Inflammatory macrophage (primary cell): Measurements from ENCODE around the gene RGS2.

Experiments used
- DNase-seq, 2 donors: peaks; one replicate each; pipeline ENCODE4 v3.0.0-alpha.2; 2020 to 2022

The RGS2 gene

DNA sequence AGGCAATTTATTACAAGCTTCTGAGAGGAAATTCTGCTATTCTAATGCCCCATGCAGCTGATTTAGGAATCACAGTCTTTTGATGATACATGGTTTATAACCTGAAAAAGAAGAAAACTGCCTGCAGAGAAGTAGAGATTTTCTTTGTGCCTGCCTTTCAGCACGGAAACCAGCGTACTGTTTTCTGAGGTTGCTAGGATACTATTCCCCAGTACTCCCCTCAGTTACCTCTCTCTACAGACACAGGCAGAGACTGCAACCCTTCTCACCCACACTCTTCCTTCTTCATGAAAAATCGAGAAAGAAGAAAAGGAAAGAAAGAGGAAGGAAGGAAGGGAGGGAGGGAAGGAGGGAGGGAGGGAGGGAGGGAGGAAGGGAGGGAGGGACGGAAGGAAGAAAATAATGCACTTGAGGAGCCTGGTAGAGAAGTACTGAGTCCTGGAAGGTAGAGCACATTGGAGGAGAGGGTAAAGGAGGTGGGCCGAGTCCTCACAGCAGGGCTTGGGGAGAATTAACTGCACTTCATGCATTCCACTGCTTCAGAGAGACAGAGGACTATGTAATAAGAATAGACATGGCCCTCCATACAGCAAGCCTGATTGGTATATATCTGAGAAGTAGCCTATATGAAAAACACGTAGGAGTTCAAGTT lies 21.9 kb downstream of the RGS2 start:
- DNase-seq = no peak

DNA sequence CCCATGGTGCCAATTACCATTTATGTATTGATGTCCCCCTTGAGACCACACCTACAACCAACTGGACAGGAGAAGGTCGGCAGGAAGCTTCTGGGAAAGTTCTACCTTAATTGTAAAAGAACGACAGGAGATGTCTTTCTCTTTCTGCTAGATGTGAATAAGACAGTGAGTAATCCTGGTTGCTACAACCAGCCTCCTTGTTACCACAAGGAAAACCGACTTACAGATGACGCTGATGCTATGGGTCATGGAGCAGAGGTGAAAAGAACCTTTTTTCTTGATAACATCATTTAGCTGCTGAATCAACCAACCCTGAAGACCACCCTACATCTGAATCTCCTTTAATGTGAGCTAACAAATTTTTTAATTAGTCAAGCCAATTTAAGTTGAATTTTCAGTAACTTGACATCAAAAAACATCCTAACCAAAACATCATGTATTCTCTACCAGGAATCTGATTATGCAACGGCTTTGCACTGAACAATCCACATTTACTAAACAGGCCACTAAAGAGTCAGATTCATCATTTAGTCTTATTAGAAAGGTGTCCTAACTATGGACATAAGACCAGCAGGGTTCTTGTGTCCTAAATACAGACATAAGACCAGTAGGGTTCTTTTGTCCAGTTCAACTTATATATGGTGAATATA lies 23.0 kb downstream of the RGS2 start:
- DNase-seq = no peak

DNA sequence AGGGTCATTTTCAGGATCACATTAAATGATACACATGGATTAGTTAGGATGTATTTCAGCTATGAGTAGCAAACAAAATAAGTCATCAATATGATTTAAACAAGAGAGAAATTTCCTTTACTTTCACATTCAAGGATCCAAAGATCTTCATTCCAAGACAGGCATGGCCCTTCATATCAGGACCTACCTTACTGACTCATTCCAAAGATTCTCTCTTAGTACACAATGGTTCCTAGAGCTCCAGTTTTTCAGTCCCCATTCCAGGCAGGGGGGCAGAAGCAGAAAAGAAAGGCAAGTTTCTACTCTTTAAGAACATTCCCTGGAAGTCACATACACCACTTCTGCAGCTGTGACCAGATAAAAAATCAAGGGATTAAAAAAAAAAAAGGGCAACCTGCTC lies 23.7 kb downstream of the RGS2 start:
- DNase-seq = no peak

DNA sequence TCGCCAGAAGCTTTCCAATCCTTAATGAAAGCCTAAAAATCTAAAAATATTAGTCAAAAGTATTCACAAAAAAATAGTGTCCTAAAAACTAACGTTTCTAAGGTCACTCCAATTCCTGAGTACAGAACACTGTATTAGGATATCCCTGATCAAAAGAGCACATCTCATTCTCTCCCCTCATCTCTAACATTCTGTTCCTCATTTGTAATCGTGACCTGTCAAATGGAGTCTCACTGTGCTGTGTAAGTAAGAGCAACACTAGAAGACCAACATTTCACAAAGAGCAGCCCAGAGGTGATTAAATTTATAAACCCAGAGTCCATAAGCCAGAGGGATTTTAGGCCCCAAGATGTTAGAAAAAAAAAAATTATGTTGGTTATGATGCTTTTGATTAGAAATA lies 26.3 kb downstream of the RGS2 start:
- DNase-seq = no peak

DNA sequence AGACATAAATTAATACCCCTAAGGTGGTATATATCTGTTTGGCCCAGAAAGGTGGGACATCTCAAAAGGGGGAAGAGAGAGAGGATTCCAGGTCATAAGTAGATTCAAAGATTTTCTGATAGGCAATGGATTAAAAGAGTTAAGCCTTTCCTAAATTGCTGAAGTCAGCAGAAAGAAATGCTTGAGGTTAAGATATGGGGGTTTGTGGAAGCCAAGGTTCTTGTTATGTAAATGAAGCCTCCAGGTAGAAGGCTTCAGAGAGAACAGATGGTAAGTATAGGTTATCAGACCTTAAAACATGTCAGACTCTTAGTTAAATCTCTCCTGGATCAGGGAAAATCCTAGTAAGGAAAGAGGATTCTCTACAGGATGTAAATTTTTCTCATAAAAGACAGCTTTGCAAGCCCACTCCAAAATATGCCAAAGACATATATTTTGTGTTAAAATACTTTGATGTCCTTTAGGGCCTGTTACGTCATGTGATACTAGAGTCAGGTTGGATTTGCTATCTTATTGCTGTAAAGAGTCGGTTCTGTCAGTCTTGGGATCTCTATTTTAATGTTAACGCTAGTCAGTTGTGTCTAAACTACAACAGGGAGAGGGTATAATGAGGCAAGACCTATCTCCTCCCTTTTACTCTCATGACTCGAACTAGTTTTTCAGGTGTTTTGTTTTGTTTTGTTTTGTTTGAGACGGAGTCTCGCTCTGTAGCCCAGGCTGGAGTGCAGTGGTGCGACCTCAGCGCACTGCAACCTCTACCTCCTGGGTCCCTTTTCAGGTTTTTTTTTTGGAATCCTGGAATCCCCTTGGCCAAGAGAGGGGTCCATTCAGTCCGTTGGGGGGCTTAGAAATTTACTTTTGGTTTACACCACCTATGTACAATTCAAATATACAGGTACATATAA lies 30.6 kb downstream of the RGS2 start:
- DNase-seq = no peak

DNA sequence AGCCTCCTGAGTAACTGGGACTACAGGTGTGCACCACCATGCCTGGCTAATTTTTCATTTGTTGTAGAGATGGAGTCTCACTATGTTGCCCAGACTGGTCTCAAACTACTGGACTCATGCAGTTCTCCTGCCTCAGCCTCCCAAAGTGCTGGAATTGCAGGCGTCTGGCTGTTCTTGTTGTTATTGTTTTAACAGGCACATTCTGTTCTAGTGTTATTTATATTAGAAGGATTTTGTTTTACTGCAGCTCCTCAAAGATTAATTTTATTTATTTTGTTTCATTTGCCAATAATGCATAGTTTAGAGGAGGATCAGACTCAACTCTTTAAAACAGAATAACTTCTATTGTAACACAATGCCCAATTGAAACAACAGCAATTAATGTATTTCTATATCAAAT lies 35.5 kb downstream of the RGS2 start:
- DNase-seq = no peak

DNA sequence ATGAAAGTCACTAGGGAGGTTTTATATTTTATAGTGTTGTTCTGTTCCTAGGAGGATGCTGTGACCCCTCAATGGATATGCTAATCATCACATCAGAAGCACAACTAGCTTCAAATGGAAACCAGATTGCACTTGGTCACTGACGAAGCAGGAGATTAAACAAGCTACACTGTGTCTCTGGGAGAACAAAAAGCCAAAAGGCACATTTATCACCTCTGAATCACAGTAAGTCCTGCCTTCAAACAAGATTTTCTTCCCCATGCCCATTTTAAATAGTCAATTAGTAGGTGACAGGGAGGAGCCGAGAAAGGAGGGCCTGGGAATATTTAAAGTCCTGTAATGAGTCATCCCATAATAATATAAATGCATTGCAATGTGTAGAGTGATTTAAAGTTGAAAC lies 38.1 kb downstream of the RGS2 start:
- no peak for DNase-seq

DNA sequence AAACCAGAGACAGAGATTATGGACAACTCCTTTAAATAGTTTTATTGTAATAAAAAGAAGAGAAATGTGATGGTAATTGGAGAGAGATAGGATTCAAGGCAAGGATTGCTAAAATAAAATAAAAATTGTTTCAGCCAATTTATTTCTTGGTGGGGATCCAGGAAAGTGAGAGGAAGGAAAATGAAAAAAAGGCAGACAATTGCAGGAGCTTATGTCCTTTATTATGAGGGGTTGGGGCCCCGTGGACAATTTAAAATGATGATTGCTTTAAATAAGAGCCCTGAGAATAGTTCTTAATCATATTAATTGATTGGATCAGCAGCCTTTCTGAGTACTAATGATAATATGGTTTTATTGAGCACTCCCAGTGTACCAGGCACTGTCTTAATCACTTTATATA lies 40.2 kb downstream of the RGS2 start:
- no peak for DNase-seq

DNA sequence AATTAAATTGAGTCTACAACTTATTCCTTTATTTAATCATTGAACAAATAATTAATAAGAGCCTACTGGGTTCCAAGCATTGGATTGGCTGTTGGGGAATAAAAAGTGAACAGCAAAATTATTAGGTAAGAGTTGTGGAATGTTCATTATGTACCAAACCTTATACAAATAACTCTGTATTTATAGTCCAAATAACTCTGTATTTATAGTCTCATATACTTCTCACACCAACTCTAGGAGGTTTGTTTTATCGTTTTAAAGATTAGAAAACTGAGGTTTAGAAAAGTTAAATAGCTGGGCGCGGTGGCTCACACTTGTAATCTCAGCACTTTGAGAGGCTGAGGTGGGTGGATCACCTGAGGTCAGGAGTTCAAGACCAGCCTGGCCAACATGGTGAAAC lies 40.6 kb downstream of the RGS2 start:
- DNase-seq = no peak

DNA sequence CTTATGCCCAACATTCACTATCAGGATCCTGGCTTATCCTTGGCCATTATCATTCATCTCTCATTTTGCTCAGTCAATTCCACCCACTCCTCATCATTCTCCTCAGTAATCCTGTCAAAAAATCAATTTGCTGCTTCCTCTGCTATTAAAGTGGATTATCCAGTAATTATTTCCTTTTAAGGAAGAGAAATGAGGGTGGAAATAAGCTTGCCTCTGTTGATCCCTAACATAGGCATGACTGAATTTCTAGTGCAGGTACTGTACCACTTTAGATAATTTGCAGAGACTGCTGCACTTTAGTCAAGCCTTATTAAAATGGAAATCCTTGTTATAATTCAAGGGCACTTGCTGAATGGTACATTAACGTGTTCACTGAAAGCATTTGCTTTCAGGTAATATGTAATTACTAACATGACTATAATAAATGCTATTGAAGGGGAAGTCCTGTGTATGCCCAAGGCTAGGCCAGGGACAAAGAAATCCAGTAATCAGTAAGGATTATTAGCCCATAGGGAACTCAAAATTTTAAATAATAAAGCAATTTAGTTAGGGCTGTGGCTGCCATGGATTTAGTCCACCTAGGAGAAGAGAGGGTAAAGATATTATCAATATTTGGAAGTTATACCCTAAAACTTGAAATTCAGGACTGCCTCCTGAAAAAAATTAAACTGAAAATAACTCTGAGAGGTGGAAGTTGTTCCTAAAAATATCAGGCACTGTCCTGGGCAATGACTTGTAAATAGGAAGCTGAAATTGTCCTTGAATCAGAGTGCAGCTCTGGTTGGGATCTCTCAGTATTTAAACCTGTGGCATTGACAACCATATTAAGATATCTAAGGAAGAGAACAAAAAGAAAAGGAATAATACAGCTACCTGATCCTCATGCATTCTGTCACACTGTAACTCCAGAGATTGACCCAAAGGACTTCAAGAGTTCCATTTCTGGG lies 43.4 kb downstream of the RGS2 start:
- no peak for DNase-seq

DNA sequence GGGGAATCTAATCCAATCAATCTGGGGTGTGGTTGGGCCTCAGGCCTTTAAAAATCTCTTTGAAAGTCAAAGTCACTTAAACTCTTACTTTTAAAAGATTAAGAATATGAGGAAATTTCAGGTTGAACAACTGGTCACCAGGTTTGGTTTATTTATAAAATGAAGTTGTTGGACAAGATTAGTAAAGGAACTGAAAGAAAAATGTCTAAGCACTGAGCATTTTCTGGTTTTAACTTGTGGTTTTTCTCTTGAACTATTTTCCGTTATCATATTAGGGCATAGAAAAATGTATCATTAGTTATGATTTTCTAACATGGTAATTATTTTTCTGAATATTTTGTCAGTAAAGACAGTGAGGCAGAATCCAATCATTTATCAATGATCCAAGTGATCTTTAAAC lies 49.6 kb downstream of the RGS2 start:
- no peak for DNase-seq

DNA sequence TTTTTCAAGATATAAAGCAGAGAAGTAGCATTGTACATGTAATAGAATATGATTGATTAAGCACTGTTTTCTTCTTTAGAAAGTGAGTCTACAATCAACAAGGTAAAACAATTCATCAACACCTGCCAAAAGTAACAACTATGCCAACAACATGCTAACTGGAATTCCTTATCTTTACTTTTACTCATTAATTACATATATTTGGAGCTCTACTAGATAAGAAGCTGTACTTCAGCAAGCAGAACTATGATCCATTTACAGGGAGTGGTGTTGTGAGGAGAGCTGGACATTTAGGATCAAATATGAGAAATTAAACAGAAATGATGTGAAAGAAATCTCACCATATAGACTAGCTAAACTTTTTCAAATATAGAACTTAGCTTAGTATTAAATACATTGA lies 51.0 kb downstream of the RGS2 start:
- DNase-seq = no peak

DNA sequence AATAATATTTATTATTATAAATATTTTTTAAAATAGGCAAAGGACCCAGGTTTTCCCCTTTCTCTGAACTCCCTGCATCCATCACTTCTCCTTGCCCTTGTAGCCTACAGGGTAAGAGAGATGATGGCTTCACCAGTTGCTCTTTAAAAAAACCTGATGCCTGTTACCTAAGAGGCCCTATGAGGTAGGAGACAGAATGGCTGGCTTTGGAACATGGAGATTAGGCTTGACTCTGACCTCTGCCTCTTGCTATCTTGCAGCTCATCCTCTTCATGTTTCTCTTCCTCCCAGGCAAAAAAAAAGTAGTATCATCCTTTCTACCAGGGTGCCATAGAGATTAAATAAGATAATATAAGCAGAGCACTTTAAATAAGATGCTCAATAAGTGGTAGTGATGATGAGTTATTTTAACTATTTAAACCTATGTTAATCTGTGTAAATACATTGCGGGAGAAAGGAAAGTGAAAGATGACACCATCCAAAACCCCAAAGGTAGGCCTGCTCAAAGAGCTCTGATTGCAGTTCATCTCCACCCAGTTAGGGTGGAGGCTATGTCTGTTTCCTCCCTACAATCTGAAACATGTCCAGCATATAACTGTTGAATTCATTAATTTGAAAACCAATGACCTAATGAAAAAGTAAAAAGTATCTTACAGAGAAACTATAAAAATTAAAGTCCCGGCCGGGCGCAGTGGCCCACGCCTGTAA lies 51.8 kb downstream of the RGS2 start:
- DNase-seq = no peak

DNA sequence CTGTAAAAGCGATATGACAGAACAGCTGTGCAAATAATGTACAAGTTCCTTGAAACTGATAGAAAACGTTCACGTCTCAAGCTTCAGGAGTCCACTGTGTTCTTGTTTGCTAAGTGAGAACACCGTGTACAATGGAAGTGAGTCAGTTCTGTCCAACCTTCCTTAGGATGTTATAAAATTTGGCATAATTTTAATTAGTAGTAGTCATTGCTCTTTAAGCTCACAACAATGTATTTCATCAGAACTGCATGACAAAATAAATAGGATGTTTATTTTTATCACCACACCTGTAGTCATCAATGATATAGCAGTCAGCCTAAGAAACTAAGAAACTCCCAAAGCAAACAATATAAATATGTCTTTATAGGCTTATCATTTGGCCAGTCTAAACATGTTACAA lies 53.0 kb downstream of the RGS2 start:
- DNase-seq = no peak
